LNCaP clone FGC (cell line): ENCODE measurements around the gene ISM1.

Source experiments
- DNase-seq: peaks from one replicate; pipeline ENCODE4 v3.0.0-alpha.2; 2011; ENCODE audit warnings: low read depth
- H3K4me3 ChIP-seq: 2 replicates; pipeline ENCODE4 v1.5.1; 2011; ENCODE audit warnings: mild to moderate bottlenecking, low read depth, low read length, control low read depth
- TF ChIP-seq, protein P1 (sequence below): IDR thresholded peaks from 2 replicates; pipeline ENCODE4 v1.5.1; 2012; ENCODE audit warnings: mild to moderate bottlenecking; ENCODE audit not compliant: control insufficient read depth, insufficient read depth; ENCODE audit errors: extremely low read depth

ISM1 gene

DNA sequence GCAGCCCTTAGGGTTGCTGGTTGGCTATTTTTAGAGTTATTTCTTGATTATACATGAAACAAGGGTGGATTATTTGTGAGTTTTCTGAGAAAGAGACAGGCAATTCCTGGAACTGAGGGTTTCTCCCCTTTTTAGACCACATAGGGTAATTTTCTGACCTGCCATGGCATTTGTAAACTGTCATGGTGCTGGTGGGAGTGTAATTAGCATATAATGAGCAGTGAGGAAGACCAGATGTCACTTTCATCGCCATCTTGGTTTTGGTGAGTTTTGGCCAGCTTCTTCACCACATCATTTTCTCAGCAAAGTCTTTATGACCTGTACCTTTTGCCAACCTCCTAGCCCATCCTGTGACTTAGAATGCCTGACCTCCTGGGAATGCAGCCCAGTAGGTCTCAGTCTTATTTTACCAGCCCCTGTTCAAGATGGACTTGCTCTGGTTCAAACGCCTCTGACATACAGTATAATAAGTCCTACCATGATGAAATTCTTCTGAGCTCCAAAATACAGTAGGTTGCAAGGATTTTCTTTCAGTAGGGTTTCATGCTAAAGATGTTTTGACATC lies 117.1 kb downstream of the ISM1 start:
- TF ChIP-seq, protein P1, sequence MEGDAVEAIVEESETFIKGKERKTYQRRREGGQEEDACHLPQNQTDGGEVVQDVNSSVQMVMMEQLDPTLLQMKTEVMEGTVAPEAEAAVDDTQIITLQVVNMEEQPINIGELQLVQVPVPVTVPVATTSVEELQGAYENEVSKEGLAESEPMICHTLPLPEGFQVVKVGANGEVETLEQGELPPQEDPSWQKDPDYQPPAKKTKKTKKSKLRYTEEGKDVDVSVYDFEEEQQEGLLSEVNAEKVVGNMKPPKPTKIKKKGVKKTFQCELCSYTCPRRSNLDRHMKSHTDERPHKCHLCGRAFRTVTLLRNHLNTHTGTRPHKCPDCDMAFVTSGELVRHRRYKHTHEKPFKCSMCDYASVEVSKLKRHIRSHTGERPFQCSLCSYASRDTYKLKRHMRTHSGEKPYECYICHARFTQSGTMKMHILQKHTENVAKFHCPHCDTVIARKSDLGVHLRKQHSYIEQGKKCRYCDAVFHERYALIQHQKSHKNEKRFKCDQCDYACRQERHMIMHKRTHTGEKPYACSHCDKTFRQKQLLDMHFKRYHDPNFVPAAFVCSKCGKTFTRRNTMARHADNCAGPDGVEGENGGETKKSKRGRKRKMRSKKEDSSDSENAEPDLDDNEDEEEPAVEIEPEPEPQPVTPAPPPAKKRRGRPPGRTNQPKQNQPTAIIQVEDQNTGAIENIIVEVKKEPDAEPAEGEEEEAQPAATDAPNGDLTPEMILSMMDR: no peak
- no peak overlapping the region for H3K4me3 ChIP-seq
- DNase-seq: no peak

DNA sequence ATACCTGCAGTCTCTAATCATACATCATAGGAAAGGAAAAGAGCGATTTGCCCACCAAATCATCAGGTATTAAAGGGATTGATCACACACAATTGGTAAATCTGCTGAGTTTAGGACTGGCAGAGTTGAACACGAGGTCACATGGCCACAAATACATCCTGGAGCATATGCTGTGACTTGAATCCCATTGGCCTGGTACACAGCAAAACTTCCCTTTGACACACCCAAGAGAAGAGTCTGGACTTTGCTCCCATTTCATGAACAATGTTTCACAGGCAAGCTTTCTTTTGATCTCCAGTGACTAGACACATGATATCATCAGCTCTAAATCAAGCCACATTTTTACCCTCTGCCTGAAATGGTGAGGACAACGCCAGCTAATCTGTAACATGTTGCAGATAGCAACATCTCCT lies 117.9 kb downstream of the ISM1 start:
- no peak overlapping the region for H3K4me3 ChIP-seq
- DNase-seq: no peak
- TF ChIP-seq, protein P1: no peak

DNA sequence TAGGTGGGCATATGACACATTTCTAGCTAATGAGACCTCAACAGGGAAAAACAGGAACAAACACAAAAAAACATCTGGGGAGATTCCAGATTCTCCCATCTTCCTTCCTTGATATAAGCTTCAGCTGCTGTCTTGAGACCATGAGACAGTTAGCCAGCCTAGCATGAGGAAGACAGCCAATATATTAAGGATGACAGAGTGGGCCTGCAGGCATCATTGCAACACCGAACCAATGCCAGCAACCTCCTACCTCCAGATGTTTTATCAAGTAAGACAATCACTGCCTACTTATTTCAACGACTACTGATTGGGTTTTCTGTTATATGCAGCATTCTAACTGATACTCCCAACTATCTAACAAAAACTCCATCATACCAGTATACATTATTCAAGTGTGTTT lies 119.0 kb downstream of the ISM1 start:
- TF ChIP-seq, protein P1: no peak
- no peak overlapping the region for H3K4me3 ChIP-seq
- DNase-seq: no peak

DNA sequence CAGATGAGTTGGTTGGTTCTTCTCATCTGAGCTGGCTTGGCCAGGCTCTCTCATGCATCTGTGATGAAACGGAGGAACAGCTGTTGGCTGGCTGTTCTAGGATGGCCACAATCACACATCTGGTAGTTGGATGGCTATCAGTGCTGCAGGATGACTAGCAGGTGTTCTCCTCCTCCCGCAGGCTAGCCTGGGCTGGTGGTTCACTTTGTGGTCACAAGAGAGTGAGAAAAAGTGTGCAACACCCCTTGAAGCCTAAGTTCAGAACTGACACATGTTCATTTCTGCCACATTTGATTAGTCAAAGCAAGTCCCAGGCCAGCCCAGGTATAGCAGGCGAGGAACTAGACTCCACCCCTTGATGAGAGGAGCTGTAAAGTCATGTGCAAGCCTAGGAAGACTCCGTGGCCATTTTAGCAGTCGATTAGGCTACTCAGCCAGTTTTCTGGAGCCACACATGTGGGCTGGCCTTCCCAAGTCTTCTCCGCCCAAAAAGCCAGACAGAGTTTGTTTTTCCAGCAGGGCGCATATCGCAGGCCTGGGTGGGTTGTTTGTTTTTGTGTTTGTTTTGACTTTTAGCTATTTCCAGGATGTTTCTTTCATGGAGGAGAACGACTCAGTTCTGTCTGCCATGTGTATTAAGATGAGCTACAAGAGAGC lies 120.8 kb downstream of the ISM1 start:
- no peak overlapping the region for H3K4me3 ChIP-seq
- TF ChIP-seq, protein P1: no peak
- DNase-seq: no peak

DNA sequence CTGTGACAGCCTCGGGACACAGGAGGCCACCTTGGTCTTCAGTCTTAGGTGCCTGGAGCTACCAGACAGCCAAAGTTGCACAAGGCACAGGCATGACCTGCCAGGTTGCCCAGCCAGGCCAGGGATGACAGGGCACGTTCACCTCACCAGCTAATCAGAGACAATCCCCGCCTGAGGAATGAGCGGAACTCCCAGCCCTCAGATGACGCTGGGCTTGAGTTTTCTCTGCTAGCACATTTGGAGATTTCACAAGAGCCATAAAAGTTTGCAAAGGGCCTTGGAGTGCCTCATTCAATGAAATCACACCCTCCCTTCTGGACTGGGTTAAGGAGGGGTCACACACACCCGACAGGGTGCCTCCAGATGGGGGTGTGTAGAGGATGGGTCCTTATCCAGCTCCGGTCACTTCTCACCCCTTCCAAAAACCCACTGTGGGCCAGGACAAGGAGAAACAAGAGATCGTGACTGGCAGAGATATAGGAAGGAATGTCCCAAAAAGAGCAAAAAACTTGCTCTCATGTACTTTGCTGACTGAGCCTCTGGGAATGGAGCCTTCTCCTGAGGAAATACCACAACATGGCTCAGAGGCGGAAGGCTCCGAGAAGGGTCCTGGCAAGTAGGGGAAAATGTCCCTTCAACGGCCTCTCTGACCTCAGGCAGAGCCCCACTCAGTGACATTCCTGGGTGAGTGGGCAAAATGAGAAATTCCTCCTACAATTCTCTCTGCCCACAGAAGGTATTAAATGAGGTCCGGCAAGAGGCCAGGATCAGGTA lies 121.6 kb downstream of the ISM1 start:
- DNase-seq: no peak
- TF ChIP-seq, protein P1: no peak
- H3K4me3 ChIP-seq: no peak overlapping the region

DNA sequence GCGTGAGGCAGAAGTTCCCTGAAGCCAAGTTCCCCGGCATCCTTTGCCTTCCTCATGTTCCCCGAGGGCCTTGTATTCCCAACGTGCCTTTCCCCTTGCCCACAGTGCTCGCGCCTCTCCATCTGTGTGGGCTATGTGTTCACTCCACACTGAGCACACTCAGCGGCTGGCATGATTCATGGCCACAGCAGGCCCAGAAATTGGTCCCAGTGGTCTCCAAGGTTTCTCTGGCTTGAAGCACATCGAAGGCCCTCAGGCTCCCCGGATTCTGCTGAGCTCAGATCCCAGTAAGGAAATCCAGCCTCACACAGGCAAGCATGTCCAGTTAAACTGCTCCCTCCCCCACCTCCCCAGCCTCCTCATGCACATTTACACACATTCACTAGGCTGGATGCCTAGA lies 123.6 kb downstream of the ISM1 start:
- H3K4me3 ChIP-seq: no peak overlapping the region
- TF ChIP-seq, protein P1: no peak
- DNase-seq: no peak
